K562 (cell line): ENCODE measurements around the gene RUNX1. TPM values are rescaled to one million over a fixed set of nuclear protein-coding genes. Genes with fewer than 3 reads are reported as not detected.

Experiments used
- ATAC-seq: fragments of 200-7000 bp; cut with Tn5 transposase; 3 replicates; pipeline ENCODE4 v1.9.1; 2020; ENCODE audit warnings: moderate library complexity
- BruUV-seq: library from RNA; stranded (reverse); fragments of 400-500 nt; replicated peaks from 2 replicates; lab custom pipeline; 2021; lab: Mats Ljungman, UMichigan
- CTCF ChIA-PET: fragments of 300-600 bp; formaldehyde crosslinking; extraction: SDS; loops from one replicate; lab custom pipeline; 2021; ENCODE audit warnings: low intra/inter-chr PET ratio; lab: Yijun Ruan, JAX
- POLR2A ChIA-PET: fragments of 300-600, 350-650 bp; sonication (Branson Sonifier 250); formaldehyde crosslinking; extraction: SDS; loops from one replicate; lab custom pipeline; 2021; ENCODE audit warnings: antibody characterized with exemption, inconsistent platforms; lab: Yijun Ruan, JAX
- DNase-seq, 4 experiments: peaks; one replicate each; pipeline versions ENCODE4 v3.0.0 to v3.0.0-alpha.2; 2011 to 2018; ENCODE audit warnings: low spot score in 3 of 4, mixed read lengths in 3 of 4; ENCODE audit errors: extremely low read depth in 1 of 4
- FAIRE-seq: peaks from 2 replicates; lab custom pipeline; 2011; peaks lifted over from hg19 to GRCh38; lab: Jason Lieb, UNC
- H2AFZ ChIP-seq: 2 replicates; pipeline ENCODE4 v1.6.0; 2011; ENCODE audit warnings: low read depth, low read length, control low read depth, inconsistent platforms
- H3K27ac ChIP-seq: fragments of 200-600 bp; 3 replicates; pipeline ENCODE4 v1.8.0; 2011; ENCODE audit warnings: low read depth, mild to moderate bottlenecking, control low read depth, inconsistent platforms, low read length, moderate library complexity, mixed read lengths; ENCODE audit errors: extremely low read depth
- H3K27me3 ChIP-seq, 2 experiments: fragments of 300-600 bp in 1 of 2; 2 replicates in 1 of 2; 3 replicates in 1 of 2; pipeline versions ENCODE4 v1.6.0 to v1.8.0; 2011; ENCODE audit warnings: inconsistent platforms in 2 of 2, low read length in 2 of 2, mild to moderate bottlenecking in 1 of 2, mixed read lengths in 1 of 2, moderate library complexity in 1 of 2; ENCODE audit not compliant: control insufficient read depth in 2 of 2, insufficient read depth in 2 of 2
- H3K36me3 ChIP-seq: fragments of 300-600 bp; 3 replicates; pipeline ENCODE4 v1.8.0; 2011; ENCODE audit warnings: mild to moderate bottlenecking, low read length, inconsistent platforms; ENCODE audit not compliant: control insufficient read depth, insufficient read depth
- H3K4me1 ChIP-seq, 2 experiments: fragments of 200-600 bp in 1 of 2; replicated peaks in 1 of 2; 2 replicates in 1 of 2; 3 replicates in 1 of 2; pipeline versions ENCODE4 v1.5.1 to v1.8.0; 2011; ENCODE audit warnings: inconsistent platforms in 2 of 2, low read length in 2 of 2, mild to moderate bottlenecking in 1 of 2, mixed read lengths in 1 of 2, moderate library complexity in 1 of 2; ENCODE audit not compliant: control insufficient read depth in 2 of 2, insufficient read depth in 2 of 2
- H3K4me2 ChIP-seq: 2 replicates; pipeline ENCODE4 v1.6.1; 2011; ENCODE audit warnings: low read length, control low read depth, inconsistent platforms, mixed read lengths; ENCODE audit not compliant: insufficient read depth
- H3K4me3 ChIP-seq: fragments of 200-600 bp; sonication (generic), shearing (Covaris generic); 2 replicates; pipeline ENCODE4 v1.5.1; 2016; ENCODE audit warnings: control low read depth, inconsistent platforms
- H3K79me2 ChIP-seq: fragments of 200-600 bp; 3 replicates; pipeline ENCODE4 v1.8.0; 2011; ENCODE audit warnings: low read length, inconsistent platforms; ENCODE audit not compliant: control insufficient read depth, insufficient read depth
- H3K9ac ChIP-seq, 2 experiments: 2 replicates each; pipeline versions ENCODE4 v1.6.0 to v1.6.1; 2011; ENCODE audit warnings: low read depth in 2 of 2, low read length in 2 of 2, control low read depth in 1 of 2, inconsistent platforms in 1 of 2, mild to moderate bottlenecking in 1 of 2, mixed read lengths in 1 of 2; ENCODE audit not compliant: insufficient read depth in 1 of 2
- H3K9me1 ChIP-seq: one replicate; pipeline ENCODE4 v1.6.0; 2011; ENCODE audit warnings: inconsistent platforms, mild to moderate bottlenecking, low read length, moderate library complexity; ENCODE audit not compliant: control insufficient read depth, insufficient read depth
- H3K9me3 ChIP-seq: replicated peaks from 2 replicates; pipeline ENCODE4 v1.5.1; 2011; ENCODE audit warnings: low read depth, low read length, inconsistent platforms; ENCODE audit not compliant: control insufficient read depth, insufficient read depth
- H4K20me1 ChIP-seq: replicated peaks from 2 replicates; pipeline ENCODE4 v1.6.1; 2011; ENCODE audit warnings: low read length, inconsistent platforms, mixed read lengths; ENCODE audit not compliant: control insufficient read depth, insufficient read depth
- ADNP ChIP-seq: fragments of 200-800 bp; sonication (Bioruptor generic); IDR thresholded peaks from 2 replicates; pipeline ENCODE4 v1.6.1; 2016; ENCODE audit warnings: missing genetic modification characterization, missing compliant biosample characterization
- ATF4 ChIP-seq: fragments of 450-650 bp; formaldehyde crosslinking; IDR thresholded peaks from 2 replicates; pipeline ENCODE4 v1.4.0; 2022; ENCODE audit warnings: mild to moderate bottlenecking, moderate library complexity
- BCOR ChIP-seq: fragments of 450-650 bp; IDR thresholded peaks from 2 replicates; pipeline ENCODE4 v1.6.1; 2016
- BDP1 ChIP-seq: IDR thresholded peaks from 3 replicates; pipeline ENCODE4 v1.6.1; 2011; ENCODE audit not compliant: insufficient read length, insufficient read depth
- KDM1A ChIP-seq, 2 experiments: fragments of 450-650 bp; IDR thresholded peaks; 2 replicates each; pipeline ENCODE4 v1.6.1; 2016; ENCODE audit warnings: mild to moderate bottlenecking in 2 of 2
- MED1 ChIP-seq: sonication (generic); formaldehyde crosslinking; IDR thresholded peaks from 2 replicates; pipeline ENCODE4 v1.8.1; 2023; ENCODE audit warnings: missing genetic modification reagents, borderline replicate concordance
- MXI1 ChIP-seq: IDR thresholded peaks from 2 replicates; pipeline ENCODE4 v1.6.1; 2011; ENCODE audit warnings: low read depth, mild to moderate bottlenecking, improper control_type of control experiment, low read length
- NCOA1 ChIP-seq: fragments of 450-650 bp; IDR thresholded peaks from 2 replicates; pipeline ENCODE4 v1.6.1; 2016; ENCODE audit warnings: low read depth
- NR3C1 ChIP-seq: sonication (generic); formaldehyde crosslinking; IDR thresholded peaks from 2 replicates; pipeline ENCODE4 v1.8.1; 2022; ENCODE audit warnings: missing genetic modification reagents
- SMARCB1 ChIP-seq: IDR thresholded peaks from 2 replicates; pipeline ENCODE4 v1.6.1; 2011; ENCODE audit warnings: improper control_type of control experiment, low read depth; ENCODE audit not compliant: insufficient read length
- SNIP1 ChIP-seq: fragments of 450-650 bp; IDR thresholded peaks from 2 replicates; pipeline ENCODE4 v1.7.1; 2017; ENCODE audit warnings: low read depth, mild to moderate bottlenecking
- THAP7 ChIP-seq: fragments of 250-450 bp; sonication (Bioruptor Pico); IDR thresholded peaks from 2 replicates; pipeline ENCODE4 v1.5.0; 2021
- UBTF ChIP-seq, 2 experiments: IDR thresholded peaks; 2 replicates each; pipeline ENCODE4 v1.6.1; 2012; ENCODE audit warnings: improper control_type of control experiment in 2 of 2, low read depth in 2 of 2, low read length in 2 of 2, borderline replicate concordance in 1 of 2
- ZBTB12 ChIP-seq: fragments of 250-450 bp; sonication (Bioruptor Pico); IDR thresholded peaks from 2 replicates; pipeline ENCODE4 v1.4.0; 2020
- ZC3H4 ChIP-seq: sonication (generic); formaldehyde crosslinking; IDR thresholded peaks from 2 replicates; pipeline ENCODE4 v1.9.0; 2021; ENCODE audit warnings: missing genetic modification reagents, borderline replicate concordance
- ZFP36 ChIP-seq: fragments of 150-350 bp; IDR thresholded peaks from 2 replicates; pipeline ENCODE4 v1.6.1; 2018; ENCODE audit warnings: low read length, low read depth; ENCODE audit not compliant: partially characterized antibody
- ZNF143 ChIP-seq: sonication (generic); formaldehyde crosslinking; IDR thresholded peaks from 2 replicates; pipeline ENCODE4 v1.9.0; 2022; ENCODE audit warnings: mild to moderate bottlenecking, missing genetic modification reagents
- WGBS: fragments of 100-300 bp; shearing (Covaris generic); methylation state at CpG from one replicate; pipeline ENCODE4 v1.1.6; 2016; ENCODE audit warnings: low coverage, mixed read lengths; ENCODE audit not compliant: insufficient coverage; ENCODE audit errors: missing lambda C conversion rate; 5-methylcytosine and 5-hydroxymethylcytosine counted together
- in situ Hi-C: fragments of 300-500 bp; cut with MboI; formaldehyde crosslinking; loops from 4 replicates; pipeline ENCODE4 v1.15.0; 2018; ENCODE audit warnings: inconsistent platforms, mixed read lengths
- intact Hi-C: fragments of 100-400 bp; cut with micrococcal nuclease; formaldehyde crosslinking; loops from 2 replicates; pipeline ENCODE4 v1.14.2; 2022
- polyA plus RNA-seq, 8 experiments: library from polyadenylated mRNA; depleted of rRNA in 4 of 8; stranded (reverse) in 5 of 8; unstranded in 3 of 8; fragments of >200 nt; fragmentation: Nextera tagmentation in 2 of 8; fragmentation: Illumina TruSeq in 1 of 8; extraction: Ambion mirVana in 2 of 8; extraction: Trizol in 1 of 8; gene quantifications; 2 replicates each; pipeline versions ENCODE4 v1.2.1 to v1.2.3, GENCODE V29; 2011 to 2014; ENCODE audit warnings: inconsistent platforms in 1 of 8, missing spikeins in 1 of 8
- total RNA-seq, 7 experiments: library from RNA; depleted of rRNA in 6 of 7; stranded (reverse); fragments of >200 nt in 6 of 7; fragmentation: Illumina TruSeq in 2 of 7; extraction: Trizol in 2 of 7; gene quantifications; 2 replicates each; pipeline versions ENCODE4 v1.2.1 to v1.2.3, GENCODE V29; 2011 to 2021; ENCODE audit warnings: low replicate concordance in 1 of 7

Gene RUNX1
- total and polyA plus RNA-seq, 9 of the 15 experiments (the other 6 are each of a cell fraction or from before 2014, with no cell fraction given): 2.2 to 68.6 (median 17.8) TPM

GRCh38 chr21:34864370-34865149 is 184.5 kb downstream of the RUNX1 start (continued):
- TF ChIP-seq SMARCB1: no peak
- TF ChIP-seq ADNP (tag): peak; percentile 48; the same call in 1 of the 2 replicates
- TF ChIP-seq ZNF143 (CRISPR knock-in tag): no peak
- no peak for TF ChIP-seq MXI1
- TF ChIP-seq, all 486 proteins: peak for 12

GRCh38 chr21:34862951-34863350 is 186.2 kb downstream of the RUNX1 start:
- Histone ChIP-seq H3K4me1 (peaks cover 10% of the 10 kb centered on the region in 2 experiments; a peak in 4 of 5 replicates), H3K27ac (no peak overlapping the region), H3K4me2 (no peak overlapping the region), H2AFZ (no peak overlapping the region), H3K9ac (no peak overlapping the region), H3K4me3 (no peak overlapping the region), H3K36me3 (peaks cover 94% of the 10 kb centered on the region), H3K9me3 (no peaks in the 10 kb centered on the region), H3K79me2 (peaks cover 47% of the 10 kb centered on the region), H3K9me1 (no peaks in the 10 kb centered on the region), H4K20me1 (no peaks in the 10 kb centered on the region; the same call in 1 of the 2 replicates), H3K27me3 (no peaks in the 10 kb centered on the region)
- in situ Hi-C loops (no loop called here), intact Hi-C loops (no loop called here)
- DNase-seq: no peak
- no TSS peak for BruUV-seq
- ChIA-PET POLR2A (interaction anchor here (0.5 to 1.4 kb wide), 6 partner anchors 8 to 175 kb away, joined by 3 to 10 read pairs (median 3); no protein-coding TSS in a partner anchor), CTCF (no interaction called here)
- WGBS: 87% methylated on average over 3 of the region's 3 CpGs
- ATAC-seq: no peak
- FAIRE-seq: no peak
- TF ChIP-seq NCOA1: no peak
- TF ChIP-seq THAP7 (CRISPR knock-in tag): no peak
- TF ChIP-seq BCOR: 0 out of 2 replicates have a peak, but pooled peaks have one; percentile 26
- no peak for TF ChIP-seq SNIP1
- TF ChIP-seq MED1 (CRISPR knock-in tag): no peak
- TF ChIP-seq ATF4 (CRISPR knock-in tag): no peak
- TF ChIP-seq NR3C1 (CRISPR knock-in tag): no peak
- TF ChIP-seq ZC3H4 (CRISPR knock-in tag): no peak
- peak in 1 of 2 experiments; percentile 26; a peak in 1 of 4 replicates for TF ChIP-seq KDM1A (IDR thresholded peaks at IDR 0.05)
- TF ChIP-seq ZBTB12: no peak
- TF ChIP-seq UBTF (IDR thresholded peaks at IDR 0.05; ENCODE audit: borderline replicate concordance in 1 of 2, low read depth in 2 of 2, low read length in 2 of 2): no peak
- TF ChIP-seq ZFP36: peak; percentile 61
- TF ChIP-seq BDP1: no peak
